Measurements from ENCODE around the gene MIA2. TPM values are rescaled to one million over a fixed set of nuclear protein-coding genes. Genes with fewer than 3 reads are reported as not detected.
A peak's percentile ranks its signal among the peaks of the same experiment; 100 is the strongest.

MIA2 gene
- total and polyA plus RNA-seq, 4 experiments from 2014 or later: 19.0 to 26.7 (median 26.2) TPM

GRCh38 chr14:39310051-39310450, 76.3 kb downstream of the MIA2 start:
- H3K36me3 ChIP-seq (ENCODE audit: insufficient read depth, low read length): peaks cover 20% of the 10 kb centered on the region
- no peak overlapping the region for H3K27ac Mint-ChIP-seq
- no peak overlapping the region for H3K4me3 ChIP-seq (ENCODE audit: low read length in 2 of 2)
- H3K36me3 Mint-ChIP-seq: peaks cover 39 to 48% of the 10 kb centered on the region in 2 donors
- no peak overlapping the region for H3K27ac ChIP-seq (ENCODE audit: low read depth, low read length)
- peaks cover 0 to 5% (median 2%) of the 10 kb centered on the region in 4 donors for H3K4me1 Mint-ChIP-seq
- no peak overlapping the region for H3K4me3 Mint-ChIP-seq
- CTCF ChIA-PET (ENCODE audit: partially characterized antibody): interaction anchor here (1.0 to 2.1 kb wide), 3 partner anchors 16 to 207 kb away, joined by 3 to 6 read pairs (median 3); partner anchors contain the start of gene SEC23A
- no peak for DNase-seq
- H3K9me3 Mint-ChIP-seq: no peaks in the 10 kb centered on the region
- intact Hi-C loops (cut with micrococcal nuclease): loop anchor here (5.0 kb wide), 1 partner anchor 43 kb away; no protein-coding TSS in a partner anchor
- no peaks in the 10 kb centered on the region for H3K27me3 ChIP-seq (ENCODE audit: insufficient read depth, low read length)
- no peaks in the 10 kb centered on the region for H3K9me3 ChIP-seq (ENCODE audit: control insufficient read depth in 1 of 2, low read length in 2 of 2)
- H3K4me1 ChIP-seq (ENCODE audit: insufficient read depth, low read length): no peaks in the 10 kb centered on the region
- H3K27me3 Mint-ChIP-seq: no peaks in the 10 kb centered on the region
- POLR2A ChIA-PET (ENCODE audit: partially characterized antibody): no interaction called here

GRCh38 chr14:39315859-39316444, 82.2 kb downstream of the MIA2 start:
- CTCF ChIA-PET (ENCODE audit: partially characterized antibody): no interaction called here
- H3K27me3 Mint-ChIP-seq: no peaks in the 10 kb centered on the region
- Histone ChIP-seq H3K27me3 (ENCODE audit: insufficient read depth, low read length) (no peaks in the 10 kb centered on the region), H3K4me1 (ENCODE audit: insufficient read depth, low read length) (no peaks in the 10 kb centered on the region), H3K27ac (ENCODE audit: low read depth, low read length) (no peak overlapping the region), H3K4me3 (ENCODE audit: low read length in 2 of 2) (no peak overlapping the region), H3K9me3 (ENCODE audit: control insufficient read depth in 1 of 2, low read length in 2 of 2) (no peaks in the 10 kb centered on the region), H3K36me3 (ENCODE audit: insufficient read depth, low read length) (peaks cover 23% of the 10 kb centered on the region)
- POLR2A ChIA-PET (ENCODE audit: partially characterized antibody): no interaction called here
- intact Hi-C loops (cut with micrococcal nuclease): no loop called here
- no peak for DNase-seq
- peaks cover 36 to 51% of the 10 kb centered on the region in 2 donors for H3K36me3 Mint-ChIP-seq
- peak overlapping the region in 1 of 7 donors; percentile 13 for H3K27ac Mint-ChIP-seq
- H3K9me3 Mint-ChIP-seq: no peaks in the 10 kb centered on the region
- no peak overlapping the region for H3K4me3 Mint-ChIP-seq
- H3K4me1 Mint-ChIP-seq: peaks cover 0 to 8% (median 2%) of the 10 kb centered on the region in 4 donors

- no peaks in the 10 kb centered on the region for H3K9me3 Mint-ChIP-seq
- Histone ChIP-seq H3K9me3 (ENCODE audit: control insufficient read depth in 1 of 2, low read length in 2 of 2) (no peaks in the 10 kb centered on the region), H3K36me3 (ENCODE audit: insufficient read depth, low read length) (peaks cover 23% of the 10 kb centered on the region), H3K27me3 (ENCODE audit: insufficient read depth, low read length) (no peaks in the 10 kb centered on the region), H3K27ac (ENCODE audit: low read depth, low read length) (no peak overlapping the region), H3K4me1 (ENCODE audit: insufficient read depth, low read length) (no peaks in the 10 kb centered on the region), H3K4me3 (ENCODE audit: low read length in 2 of 2) (no peak overlapping the region)
- ChIA-PET POLR2A (ENCODE audit: partially characterized antibody) (no interaction called here), CTCF (ENCODE audit: partially characterized antibody) (no interaction called here)
- peak overlapping the region in 5 of 7 donors; percentile 30 to 68 (median 51) for H3K27ac Mint-ChIP-seq
- H3K36me3 Mint-ChIP-seq: peaks cover 36 to 51% of the 10 kb centered on the region in 2 donors
- peaks cover 0 to 8% (median 2%) of the 10 kb centered on the region in 4 donors for H3K4me1 Mint-ChIP-seq
- H3K4me3 Mint-ChIP-seq: no peak overlapping the region
- DNase-seq: no peak
- no peaks in the 10 kb centered on the region for H3K27me3 Mint-ChIP-seq
- intact Hi-C loops (cut with micrococcal nuclease): no loop called here
These were observed 83.3 kb downstream of the MIA2 start for GRCh38 chr14:39316830-39317553.

- Histone ChIP-seq H3K27ac (ENCODE audit: low read depth, low read length) (no peak overlapping the region), H3K27me3 (ENCODE audit: insufficient read depth, low read length) (no peaks in the 10 kb centered on the region), H3K4me3 (ENCODE audit: low read length in 2 of 2) (no peak overlapping the region), H3K9me3 (ENCODE audit: control insufficient read depth in 1 of 2, low read length in 2 of 2) (no peaks in the 10 kb centered on the region), H3K4me1 (ENCODE audit: insufficient read depth, low read length) (no peaks in the 10 kb centered on the region), H3K36me3 (ENCODE audit: insufficient read depth, low read length) (peaks cover 22% of the 10 kb centered on the region)
- Mint-ChIP-seq H3K4me3 (no peak overlapping the region), H3K27ac (peak overlapping the region in 2 of 7 donors; percentile 23 to 84), H3K27me3 (no peaks in the 10 kb centered on the region), H3K4me1 (peaks cover 0 to 8% (median 0%) of the 10 kb centered on the region in 4 donors), H3K36me3 (peaks cover 40 to 58% of the 10 kb centered on the region in 2 donors), H3K9me3 (no peaks in the 10 kb centered on the region)
- ChIA-PET POLR2A (ENCODE audit: partially characterized antibody) (interaction anchor here (1.1 kb wide), 1 partner anchor 113 kb away, joined by 3 read pairs; the partner anchor contains the start of gene FBXO33), CTCF (ENCODE audit: partially characterized antibody) (no interaction called here)
- DNase-seq: no peak
- intact Hi-C loops (cut with micrococcal nuclease): no loop called here
These were observed 84.9 kb downstream of the MIA2 start for GRCh38 chr14:39318574-39318973.

- intact Hi-C loops (cut with micrococcal nuclease): no loop called here
- Histone ChIP-seq H3K27me3 (ENCODE audit: insufficient read depth, low read length) (no peaks in the 10 kb centered on the region), H3K4me3 (ENCODE audit: low read length in 2 of 2) (no peak overlapping the region), H3K36me3 (ENCODE audit: insufficient read depth, low read length) (peaks cover 20% of the 10 kb centered on the region), H3K27ac (ENCODE audit: low read depth, low read length) (no peak overlapping the region), H3K9me3 (ENCODE audit: control insufficient read depth in 1 of 2, low read length in 2 of 2) (no peaks in the 10 kb centered on the region), H3K4me1 (ENCODE audit: insufficient read depth, low read length) (no peaks in the 10 kb centered on the region)
- CTCF ChIA-PET (ENCODE audit: partially characterized antibody): no interaction called here
- H3K36me3 Mint-ChIP-seq: peaks cover 47 to 62% of the 10 kb centered on the region in 2 donors
- peaks cover 0 to 8% (median 0%) of the 10 kb centered on the region in 4 donors for H3K4me1 Mint-ChIP-seq
- H3K9me3 Mint-ChIP-seq: no peaks in the 10 kb centered on the region
- POLR2A ChIA-PET (ENCODE audit: partially characterized antibody): interaction anchor here (1.1 kb wide), 1 partner anchor 113 kb away, joined by 3 read pairs; the partner anchor contains the start of gene FBXO33
- no peak for DNase-seq
- no peaks in the 10 kb centered on the region for H3K27me3 Mint-ChIP-seq
- no peak overlapping the region for H3K27ac Mint-ChIP-seq
- no peak overlapping the region for H3K4me3 Mint-ChIP-seq
These were observed 85.7 kb downstream of the MIA2 start for GRCh38 chr14:39319381-39319780.

GRCh38 chr14:39320318-39320717, 86.6 kb downstream of the MIA2 start:
- peaks cover 46 to 61% of the 10 kb centered on the region in 2 donors for H3K36me3 Mint-ChIP-seq
- H3K27me3 ChIP-seq (ENCODE audit: insufficient read depth, low read length): no peaks in the 10 kb centered on the region
- no peaks in the 10 kb centered on the region for H3K9me3 Mint-ChIP-seq
- DNase-seq: no peak
- H3K27ac ChIP-seq (ENCODE audit: low read depth, low read length): no peak overlapping the region
- intact Hi-C loops (cut with micrococcal nuclease): no loop called here
- POLR2A ChIA-PET (ENCODE audit: partially characterized antibody): no interaction called here
- peaks cover 20% of the 10 kb centered on the region for H3K36me3 ChIP-seq (ENCODE audit: insufficient read depth, low read length)
- peak overlapping the region in 2 of 7 donors; percentile 36 to 92 for H3K27ac Mint-ChIP-seq
- H3K4me3 Mint-ChIP-seq: no peak overlapping the region
- H3K27me3 Mint-ChIP-seq: no peaks in the 10 kb centered on the region
- H3K9me3 ChIP-seq (ENCODE audit: control insufficient read depth in 1 of 2, low read length in 2 of 2): no peaks in the 10 kb centered on the region
- no peak overlapping the region for H3K4me3 ChIP-seq (ENCODE audit: low read length in 2 of 2)
- CTCF ChIA-PET (ENCODE audit: partially characterized antibody): no interaction called here
- H3K4me1 Mint-ChIP-seq: peaks cover 0 to 8% (median 0%) of the 10 kb centered on the region in 4 donors
- H3K4me1 ChIP-seq (ENCODE audit: insufficient read depth, low read length): no peaks in the 10 kb centered on the region

- CTCF ChIA-PET (ENCODE audit: partially characterized antibody): interaction anchor here (0.6 kb wide), 1 partner anchor 132 kb away, joined by 3 read pairs; no protein-coding TSS in a partner anchor
- Histone ChIP-seq H3K9me3 (ENCODE audit: control insufficient read depth in 1 of 2, low read length in 2 of 2) (no peaks in the 10 kb centered on the region), H3K4me1 (ENCODE audit: insufficient read depth, low read length) (no peaks in the 10 kb centered on the region), H3K27ac (ENCODE audit: low read depth, low read length) (no peak overlapping the region), H3K4me3 (ENCODE audit: low read length in 2 of 2) (no peak overlapping the region), H3K36me3 (ENCODE audit: insufficient read depth, low read length) (peaks cover 10% of the 10 kb centered on the region), H3K27me3 (ENCODE audit: insufficient read depth, low read length) (no peaks in the 10 kb centered on the region)
- POLR2A ChIA-PET (ENCODE audit: partially characterized antibody): no interaction called here
- Mint-ChIP-seq H3K9me3 (no peaks in the 10 kb centered on the region), H3K36me3 (peaks cover 46 to 62% of the 10 kb centered on the region in 2 donors), H3K27ac (peak overlapping the region in 1 of 7 donors; percentile 52), H3K4me1 (peaks cover 0 to 5% (median 2%) of the 10 kb centered on the region in 4 donors), H3K27me3 (no peaks in the 10 kb centered on the region), H3K4me3 (no peak overlapping the region)
- no peak for DNase-seq
- intact Hi-C loops (cut with micrococcal nuclease): no loop called here
These were observed 89.1 kb downstream of the MIA2 start for GRCh38 chr14:39322807-39323206.

Data from CD4-positive, alpha-beta memory T cell (primary cell).